ENCODE results near the gene SERPING1. TPM values are rescaled to one million over a fixed set of nuclear protein-coding genes. Genes with fewer than 3 reads are reported as not detected.

The SERPING1 gene
- polyA plus RNA-seq, 6 donors from 2014 or later, result 0.82 TPM; not detected in 5

GRCh38 chr11:57653163-57653562, 55.7 kb downstream of the SERPING1 start:
- DNase-seq (no peak), ATAC-seq (ENCODE audit: low read depth in 2 of 2) (no peak)
- Mint-ChIP-seq H3K27ac (peak overlapping the region in 2 of 6 donors; percentile 32 to 70), H3K27me3 (peaks cover 24 to 34% (median 34%) of the 10 kb centered on the region in 3 donors), H3K4me1 (peaks cover 27 to 48% (median 45%) of the 10 kb centered on the region in 3 donors), H3K4me3 (peak overlapping the region in 1 of 8 donors; percentile 15), H3K36me3 (no peaks in the 10 kb centered on the region), H3K9me3 (no peaks in the 10 kb centered on the region)

- no peaks in the 10 kb centered on the region for H3K27me3 Mint-ChIP-seq
- H3K36me3 Mint-ChIP-seq, result peaks cover 0 to 4% of the 10 kb centered on the region in 2 donors
- peaks cover 14 to 49% (median 27%) of the 10 kb centered on the region in 3 donors for H3K4me1 Mint-ChIP-seq
- no peaks in the 10 kb centered on the region for H3K9me3 Mint-ChIP-seq
- H3K4me3 Mint-ChIP-seq, result peak overlapping the region; percentile 75 to 99 (median 97)
- peak overlapping the region; percentile 56 to 98 (median 94) for H3K27ac Mint-ChIP-seq
- DNase-seq, result no peak
- no peak for ATAC-seq (ENCODE audit: low read depth in 2 of 2)
Measured at GRCh38 chr11:57656885-57657193, 59.4 kb downstream of the SERPING1 start.

GRCh38 chr11:57657194-57658022, 59.9 kb downstream of the SERPING1 start, which contains the start of gene CLP1:
CLP1 (plus strand) TSS chr11:57657762; CDS start chr11:57659477, 1,715 bp downstream.
- ATAC-seq (ENCODE audit: low read depth in 2 of 2) (peak; percentile 94 to 95), DNase-seq (peak; percentile 98)
- peak within 1 kb of the TSS; percentile 90 to 99 (median 98) for H3K4me3 Mint-ChIP-seq
- H3K4me1 Mint-ChIP-seq, result peaks cover 14 to 44% (median 27%) of the 10 kb centered on the region in 3 donors
- peaks cover 0 to 4% of the 10 kb centered on the region in 2 donors for H3K36me3 Mint-ChIP-seq
- no peaks in the 10 kb centered on the region for H3K27me3 Mint-ChIP-seq
- H3K27ac Mint-ChIP-seq, result peak within 1 kb of the TSS; percentile 91 to 98 (median 96)
- H3K9me3 Mint-ChIP-seq, result no peaks in the 10 kb centered on the region

- ATAC-seq (ENCODE audit: low read depth in 2 of 2) (peak; percentile 31 to 44), DNase-seq (no peak)
- H3K36me3 Mint-ChIP-seq, result peaks cover 0 to 4% of the 10 kb centered on the region in 2 donors
- peak overlapping the region; percentile 83 to 98 (median 96) for H3K27ac Mint-ChIP-seq
- H3K27me3 Mint-ChIP-seq, result no peaks in the 10 kb centered on the region
- peak overlapping the region; percentile 90 to 99 (median 98) for H3K4me3 Mint-ChIP-seq
- peaks cover 14 to 42% (median 24%) of the 10 kb centered on the region in 3 donors for H3K4me1 Mint-ChIP-seq
- H3K9me3 Mint-ChIP-seq, result no peaks in the 10 kb centered on the region
Measured at GRCh38 chr11:57658023-57658361, 60.5 kb downstream of the SERPING1 start.

- Mint-ChIP-seq H3K4me1 (peaks cover 18 to 41% (median 20%) of the 10 kb centered on the region in 3 donors), H3K36me3 (peaks cover 0 to 4% of the 10 kb centered on the region in 2 donors), H3K27me3 (no peaks in the 10 kb centered on the region), H3K27ac (no peak overlapping the region), H3K9me3 (no peaks in the 10 kb centered on the region), H3K4me3 (peak overlapping the region in 5 of 8 donors; percentile 3 to 95 (median 41))
- DNase-seq, result no peak
- no peak for ATAC-seq (ENCODE audit: low read depth in 2 of 2)
Measured at GRCh38 chr11:57659669-57660068, 62.2 kb downstream of the SERPING1 start.

- Mint-ChIP-seq H3K4me1 (peaks cover 16 to 45% (median 19%) of the 10 kb centered on the region in 3 donors), H3K9me3 (no peaks in the 10 kb centered on the region), H3K36me3 (peaks cover 0 to 4% of the 10 kb centered on the region in 2 donors), H3K27ac (peak overlapping the region in 2 of 6 donors; percentile 44 to 69), H3K27me3 (no peaks in the 10 kb centered on the region), H3K4me3 (peak overlapping the region in 2 of 8 donors; percentile 47 to 78)
- ATAC-seq (ENCODE audit: low read depth in 2 of 2) (no peak), DNase-seq (no peak)
Measured at GRCh38 chr11:57662893-57663292, 65.4 kb downstream of the SERPING1 start.

GRCh38 chr11:57663975-57664374, 66.5 kb downstream of the SERPING1 start:
- Mint-ChIP-seq H3K36me3 (peaks cover 0 to 4% of the 10 kb centered on the region in 2 donors), H3K9me3 (no peaks in the 10 kb centered on the region), H3K27ac (peak overlapping the region in 1 of 6 donors; percentile 73)

More at GRCh38 chr11:57663975-57664374, 66.5 kb downstream of the SERPING1 start:
- no peaks in the 10 kb centered on the region for H3K27me3 Mint-ChIP-seq
- H3K4me3 Mint-ChIP-seq, result no peak overlapping the region
- ATAC-seq (ENCODE audit: low read depth in 2 of 2) (no peak), DNase-seq (no peak)
- H3K4me1 Mint-ChIP-seq, result peaks cover 12 to 43% (median 19%) of the 10 kb centered on the region in 3 donors

Other genes with a start within 250 kb of the SERPING1 start
- gene PRG3, start 216.5 kb upstream of the SERPING1 start, polyA plus RNA-seq (ENCODE audit: low read depth in 6 of 6), result not detected
- gene PRG2, start 207.0 kb upstream of the SERPING1 start, polyA plus RNA-seq (ENCODE audit: low read depth in 6 of 6), result not detected
- gene SLC43A3, start 170.6 kb upstream of the SERPING1 start, polyA plus RNA-seq (ENCODE audit: low read depth in 6 of 6), result 10 to 100 TPM; 14.5 to 20.8 (median 17.5) TPM
- gene RTN4RL2, start 137.2 kb upstream of the SERPING1 start, polyA plus RNA-seq (ENCODE audit: low read depth in 6 of 6), result under 1 TPM in 1 of 6 donors, not detected in 5; 0.12 TPM
- 10 to 100 TPM in 1 of 6 donors, 1 to 10 TPM in 5; 3.2 to 10.9 (median 4.6) TPM for gene SLC43A1, start 82.0 kb upstream of the SERPING1 start, polyA plus RNA-seq (ENCODE audit: low read depth in 6 of 6)
- gene TIMM10, start 66.9 kb upstream of the SERPING1 start, polyA plus RNA-seq (ENCODE audit: low read depth in 6 of 6), result 100 to 1,000 TPM in 1 of 6 donors, 10 to 100 TPM in 5; 64.9 to 105 (median 79.9) TPM
- under 1 TPM in 3 of 6 donors, not detected in 3; 0.18 to 0.40 (median 0.34) TPM for gene SMTNL1, start 60.1 kb upstream of the SERPING1 start, polyA plus RNA-seq (ENCODE audit: low read depth in 6 of 6)
- 100 to 1,000 TPM; 182 to 310 (median 219) TPM for gene UBE2L6, start 30.0 kb upstream of the SERPING1 start, polyA plus RNA-seq (ENCODE audit: low read depth in 6 of 6)
- not detected for gene YPEL4, start 52.2 kb downstream of the SERPING1 start, polyA plus RNA-seq (ENCODE audit: low read depth in 6 of 6)
- 10 to 100 TPM; 15.1 to 62.2 (median 19.0) TPM for gene CLP1, start 60.1 kb downstream of the SERPING1 start, polyA plus RNA-seq (ENCODE audit: low read depth in 6 of 6)
- gene ZDHHC5, start 70.4 kb downstream of the SERPING1 start, polyA plus RNA-seq (ENCODE audit: low read depth in 6 of 6), result 10 to 100 TPM in 5 of 6 donors, 1 to 10 TPM in 1; 6.1 to 39.2 (median 28.2) TPM
- gene MED19, start 114.5 kb downstream of the SERPING1 start, polyA plus RNA-seq (ENCODE audit: low read depth in 6 of 6), result 10 to 100 TPM; 17.6 to 24.3 (median 21.7) TPM
- 10 to 100 TPM; 61.5 to 77.9 (median 72.3) TPM for gene TMX2, start 114.9 kb downstream of the SERPING1 start, polyA plus RNA-seq (ENCODE audit: low read depth in 6 of 6)
- gene SELENOH, start 143.8 kb downstream of the SERPING1 start, polyA plus RNA-seq (ENCODE audit: low read depth in 6 of 6), result 100 to 1,000 TPM; 299 to 401 (median 350) TPM
- 1 to 10 TPM in 3 of 6 donors, under 1 TPM in 2, not detected in 1; 0.47 to 1.6 (median 1.4) TPM for gene BTBD18, start 154.1 kb downstream of the SERPING1 start, polyA plus RNA-seq (ENCODE audit: low read depth in 6 of 6)
- gene CTNND1, start 164.1 kb downstream of the SERPING1 start, polyA plus RNA-seq (ENCODE audit: low read depth in 6 of 6), result 1 to 10 TPM in 5 of 6 donors, under 1 TPM in 1; 0.28 to 9.5 (median 7.8) TPM

All from naive B cell (primary cell).